HCEC 1CT (cell line): ENCODE results near the gene FAM168B.

Source experiments
- DNase-seq: peaks from one replicate; pipeline ENCODE4 v3.0.0-alpha.2; 2017

Gene FAM168B

GRCh38 chr2:131014141-131014540 is 79.1 kb downstream of the FAM168B start:
- no peak for DNase-seq

- DNase-seq, result no peak
Observed at GRCh38 chr2:131011486-131011885, 81.8 kb downstream of the FAM168B start.

- DNase-seq, result no peak
Observed at GRCh38 chr2:131010566-131010965, 82.7 kb downstream of the FAM168B start.

- DNase-seq, result no peak
Observed at GRCh38 chr2:131009713-131010475, 83.4 kb downstream of the FAM168B start.

- no peak for DNase-seq
Observed at GRCh38 chr2:131008967-131009366, 84.3 kb downstream of the FAM168B start.

GRCh38 chr2:131006561-131006960 is 86.7 kb downstream of the FAM168B start:
- DNase-seq, result no peak

GRCh38 chr2:131005216-131005935 is 87.9 kb downstream of the FAM168B start:
- DNase-seq, result no peak

- no peak for DNase-seq
Observed at GRCh38 chr2:131004446-131005209, 88.6 kb downstream of the FAM168B start.

- no peak for DNase-seq
Observed at GRCh38 chr2:130998561-130998960, 94.7 kb downstream of the FAM168B start.
